B cell (primary cell): ENCODE measurements around the gene ITIH2.

Source experiments
- CTCF ChIP-seq: fragments of 200-600 bp; IDR thresholded peaks from one replicate; pipeline ENCODE4 v1.8.0; 2022; ENCODE audit warnings: antibody characterized with exemption, mild to moderate bottlenecking
- EZH2 ChIP-seq: IDR thresholded peaks from 2 replicates; pipeline ENCODE4 v1.6.1; 2012; ENCODE audit warnings: borderline replicate concordance, low read depth, mild to moderate bottlenecking, moderate library complexity, low read length; ENCODE audit not compliant: insufficient read depth, poor library complexity, severe bottlenecking

- TF ChIP-seq CTCF (no peak), EZH2 (no peak)
Measured at GRCh38 chr10:7705341-7705740, 2.2 kb downstream of the ITIH2 start.
